Karpas-422 (cell line): ENCODE measurements around the gene CLSTN1. TPM values are rescaled to one million over a fixed set of nuclear protein-coding genes. Genes with fewer than 3 reads are reported as not detected.
A peak's percentile ranks its signal among the peaks of the same experiment; 100 is the strongest.

Experiments
- DNase-seq: peaks from one replicate; pipeline ENCODE4 v3.0.0-alpha.2; 2015
- H2AFZ ChIP-seq: fragments of 200-600 bp; sonication (generic); 2 replicates; pipeline ENCODE4 v1.6.1; 2014; ENCODE audit warnings: antibody characterized with exemption, low read length, mixed read lengths
- H3K27ac ChIP-seq: fragments of 200-600 bp; sonication (generic); 2 replicates; pipeline ENCODE4 v1.5.1; 2014; ENCODE audit warnings: mild to moderate bottlenecking, low read length, moderate library complexity
- H3K27me3 ChIP-seq: fragments of 200-600 bp; sonication (generic); 2 replicates; pipeline ENCODE4 v1.6.1; 2014; ENCODE audit warnings: low read length, mixed read lengths
- H3K36me3 ChIP-seq: fragments of 200-600 bp; sonication (generic); 2 replicates; pipeline ENCODE4 v1.6.1; 2014; ENCODE audit warnings: low read length, mixed read lengths; ENCODE audit not compliant: insufficient read depth
- H3K4me1 ChIP-seq: fragments of 200-600 bp; sonication (generic); 2 replicates; pipeline ENCODE4 v1.6.1; 2014; ENCODE audit warnings: mild to moderate bottlenecking, low read length, mixed read lengths
- H3K4me2 ChIP-seq: fragments of 200-600 bp; sonication (generic); 2 replicates; pipeline ENCODE4 v1.6.1; 2014; ENCODE audit warnings: low read length, low read depth, mild to moderate bottlenecking; ENCODE audit not compliant: poor library complexity, severe bottlenecking
- H3K4me3 ChIP-seq: fragments of 200-600 bp; sonication (generic); 2 replicates; pipeline ENCODE4 v1.5.1; 2014; ENCODE audit warnings: mild to moderate bottlenecking, antibody characterized with exemption, low read length, mixed read lengths
- H3K79me2 ChIP-seq: fragments of 200-600 bp; sonication (generic); 2 replicates; pipeline ENCODE4 v1.6.1; 2014; ENCODE audit warnings: mild to moderate bottlenecking, low read length, mixed read lengths
- H3K9ac ChIP-seq: fragments of 200-600 bp; sonication (generic); 2 replicates; pipeline ENCODE4 v1.6.0; 2014; ENCODE audit warnings: low read length
- H3K9me2 ChIP-seq: fragments of 200-600 bp; sonication (generic), shearing (Covaris generic); replicated peaks from 2 replicates; pipeline ENCODE4 v1.6.0; 2014; ENCODE audit warnings: mild to moderate bottlenecking, low read length, moderate library complexity; ENCODE audit not compliant: insufficient read depth
- H3K9me3 ChIP-seq: fragments of 300-700, 200-600 bp; sonication (generic); 2 replicates; pipeline ENCODE4 v1.6.1; 2014; ENCODE audit warnings: low read length, mixed read lengths
- H4K20me1 ChIP-seq: fragments of 200-600 bp; sonication (generic); 2 replicates; pipeline ENCODE4 v1.6.1; 2014; ENCODE audit warnings: mild to moderate bottlenecking, antibody characterized with exemption, low read length, low read depth; ENCODE audit not compliant: insufficient read depth
- total RNA-seq: library from RNA; depleted of rRNA; stranded (reverse); fragments of >200 nt; shearing (Covaris generic); gene quantifications from 2 replicates; pipeline ENCODE4 v1.2.3, GENCODE V29; 2014; ENCODE audit warnings: low replicate concordance

CLSTN1 gene
- total RNA-seq, 1 experiment from 2014 or later, result 52.0 TPM

GRCh38 chr1:9782116-9782751, 41.5 kb downstream of the CLSTN1 start:
- Histone ChIP-seq H3K4me3 (no peak overlapping the region), H3K27me3 (no peaks in the 10 kb centered on the region), H3K4me1 (peaks cover 59% of the 10 kb centered on the region), H3K9me3 (no peaks in the 10 kb centered on the region), H3K9me2 (no peaks in the 10 kb centered on the region), H3K27ac (0 out of 2 replicates have a peak overlapping the region, but pooled peaks have one; percentile 25), H3K36me3 (peaks cover 4% of the 10 kb centered on the region; the same call in 1 of the 2 replicates), H3K79me2 (peaks cover 99% of the 10 kb centered on the region), H4K20me1 (peaks cover 12% of the 10 kb centered on the region; the same call in 1 of the 2 replicates), H2AFZ (no peak overlapping the region), H3K4me2 (no peak overlapping the region), H3K9ac (no peak overlapping the region)
- DNase-seq, result no peak

- no peaks in the 10 kb centered on the region for H3K27me3 ChIP-seq
- H3K4me2 ChIP-seq, result no peak overlapping the region
Observed at GRCh38 chr1:9780554-9781110, 43.1 kb downstream of the CLSTN1 start.

GRCh38 chr1:9778905-9779304, 44.9 kb downstream of the CLSTN1 start:
- Histone ChIP-seq H3K9ac (no peak overlapping the region), H3K27me3 (no peaks in the 10 kb centered on the region), H4K20me1 (peaks cover 12% of the 10 kb centered on the region; the same call in 1 of the 2 replicates), H2AFZ (no peak overlapping the region), H3K9me3 (no peaks in the 10 kb centered on the region), H3K36me3 (peaks cover 4% of the 10 kb centered on the region; the same call in 1 of the 2 replicates), H3K27ac (no peak overlapping the region), H3K4me3 (no peak overlapping the region), H3K79me2 (peaks cover 93% of the 10 kb centered on the region), H3K9me2 (no peaks in the 10 kb centered on the region), H3K4me1 (peaks cover 26% of the 10 kb centered on the region), H3K4me2 (no peak overlapping the region)
- no peak for DNase-seq

More at GRCh38 chr1:9780554-9781110, 43.1 kb downstream of the CLSTN1 start:
- H2AFZ ChIP-seq, result no peak overlapping the region
- DNase-seq, result no peak
- no peak overlapping the region for H3K27ac ChIP-seq
- H3K9me2 ChIP-seq, result no peaks in the 10 kb centered on the region
- H3K79me2 ChIP-seq, result peaks cover 98% of the 10 kb centered on the region
- peaks cover 4% of the 10 kb centered on the region; the same call in 1 of the 2 replicates for H3K36me3 ChIP-seq
- H3K4me1 ChIP-seq, result peaks cover 43% of the 10 kb centered on the region
- H3K4me3 ChIP-seq, result no peak overlapping the region
- peaks cover 12% of the 10 kb centered on the region; the same call in 1 of the 2 replicates for H4K20me1 ChIP-seq
- H3K9ac ChIP-seq, result no peak overlapping the region
- H3K9me3 ChIP-seq, result no peaks in the 10 kb centered on the region

- peaks cover 88% of the 10 kb centered on the region for H3K79me2 ChIP-seq
- no peak overlapping the region for H3K27ac ChIP-seq
- H4K20me1 ChIP-seq, result peaks cover 12% of the 10 kb centered on the region; the same call in 1 of the 2 replicates
- no peak overlapping the region for H3K9ac ChIP-seq
- H3K27me3 ChIP-seq, result no peaks in the 10 kb centered on the region
- H3K9me2 ChIP-seq, result no peaks in the 10 kb centered on the region
- H3K4me2 ChIP-seq, result no peak overlapping the region
- no peak overlapping the region for H2AFZ ChIP-seq
- no peak for DNase-seq
- H3K4me1 ChIP-seq, result peaks cover 13% of the 10 kb centered on the region
- H3K4me3 ChIP-seq, result no peak overlapping the region
- no peaks in the 10 kb centered on the region for H3K9me3 ChIP-seq
- H3K36me3 ChIP-seq, result peaks cover 16% of the 10 kb centered on the region; the same call in 1 of the 2 replicates
Observed at GRCh38 chr1:9776685-9777084, 47.1 kb downstream of the CLSTN1 start.

GRCh38 chr1:9774712-9775679, 48.8 kb downstream of the CLSTN1 start:
- Histone ChIP-seq H3K79me2 (peaks cover 82% of the 10 kb centered on the region), H3K4me3 (no peak overlapping the region), H4K20me1 (peaks cover 6% of the 10 kb centered on the region; the same call in 1 of the 2 replicates), H3K9me3 (no peaks in the 10 kb centered on the region), H3K4me1 (no peaks in the 10 kb centered on the region), H3K27me3 (no peaks in the 10 kb centered on the region), H3K36me3 (peaks cover 14% of the 10 kb centered on the region; the same call in 1 of the 2 replicates), H3K9me2 (no peaks in the 10 kb centered on the region), H3K4me2 (no peak overlapping the region), H3K9ac (no peak overlapping the region), H2AFZ (no peak overlapping the region), H3K27ac (no peak overlapping the region)
- DNase-seq, result no peak

GRCh38 chr1:9770298-9770697, 53.5 kb downstream of the CLSTN1 start:
- Histone ChIP-seq H3K9me2 (no peaks in the 10 kb centered on the region), H3K27me3 (no peaks in the 10 kb centered on the region), H3K27ac (no peak overlapping the region), H3K4me2 (no peak overlapping the region), H3K79me2 (peaks cover 72% of the 10 kb centered on the region), H3K4me1 (peaks cover 3% of the 10 kb centered on the region; the same call in 1 of the 2 replicates), H4K20me1 (0 out of 2 replicates have a peak, but pooled peaks cover 9% of the 10 kb centered on the region), H3K9me3 (no peaks in the 10 kb centered on the region), H3K36me3 (peaks cover 15% of the 10 kb centered on the region; the same call in 1 of the 2 replicates), H3K4me3 (no peak overlapping the region), H3K9ac (no peak overlapping the region), H2AFZ (no peak overlapping the region)
- DNase-seq, result no peak

- no peak overlapping the region for H3K4me2 ChIP-seq
- DNase-seq, result no peak
Observed at GRCh38 chr1:9768983-9769382, 54.8 kb downstream of the CLSTN1 start.

More at GRCh38 chr1:9768983-9769382, 54.8 kb downstream of the CLSTN1 start:
- Histone ChIP-seq H3K79me2 (peaks cover 75% of the 10 kb centered on the region), H3K36me3 (peaks cover 17% of the 10 kb centered on the region; the same call in 1 of the 2 replicates), H3K27me3 (no peaks in the 10 kb centered on the region), H2AFZ (no peak overlapping the region), H3K9me3 (no peaks in the 10 kb centered on the region), H3K9ac (no peak overlapping the region), H3K27ac (no peak overlapping the region), H3K4me1 (peaks cover 3% of the 10 kb centered on the region; the same call in 1 of the 2 replicates), H4K20me1 (peaks cover 10% of the 10 kb centered on the region; the same call in 1 of the 2 replicates), H3K4me3 (no peak overlapping the region), H3K9me2 (no peaks in the 10 kb centered on the region)
